Hindlimb muscle (tissue), 1 donor: ENCODE results near the gene TLR8. TPM values are rescaled to one million over a fixed set of nuclear protein-coding genes. Genes with fewer than 3 reads are reported as not detected.

ENCODE experiments used
- DNase-seq: peaks from one replicate; pipeline ENCODE4 v3.0.0-alpha.2; 2013
- polyA plus RNA-seq: library from polyadenylated mRNA; unstranded; fragments of 120-200 nt; gene quantifications from one replicate; pipeline ENCODE4 v1.2.1, GENCODE V29; 2013; ENCODE audit not compliant: insufficient read length

The TLR8 gene
- polyA plus RNA-seq, 1 donor, result 0.61 TPM

- DNase-seq, result no peak
These were observed 61.5 kb downstream of the TLR8 start for GRCh38 chrX:12967711-12968465.

GRCh38 chrX:12970691-12971202, 64.3 kb downstream of the TLR8 start:
- peak; percentile 55 for DNase-seq

GRCh38 chrX:12971282-12972003, 65.0 kb downstream of the TLR8 start:
- DNase-seq, result no peak

GRCh38 chrX:12972243-12972642, 65.8 kb downstream of the TLR8 start:
- no peak for DNase-seq

Other genes starting within 250 kb of the TLR8 start
- gene PRPS2, start 115.2 kb upstream of the TLR8 start, polyA plus RNA-seq, result 7.7 TPM
- gene TLR7, start 39.5 kb upstream of the TLR8 start, polyA plus RNA-seq, result 1.9 TPM
- gene TMSB4X, start 68.5 kb downstream of the TLR8 start, polyA plus RNA-seq, result 918 TPM
- 0.28 TPM for gene FAM9C, start 138.0 kb downstream of the TLR8 start, polyA plus RNA-seq